Esophagus squamous epithelium (tissue), 4 donors: ENCODE results near the gene PLS3.

Experiments used
- CTCF ChIP-seq, 6 experiments: fragments of 450-650 bp in 4 of 6; fragments of 200-600 bp in 2 of 6; sonication (generic) in 2 of 6; IDR thresholded peaks; one replicate each; pipeline ENCODE4 v1.5.1; 2016 to 2019; ENCODE audit warnings: antibody characterized with exemption in 6 of 6, mild to moderate bottlenecking in 4 of 6, moderate library complexity in 4 of 6
- POLR2A ChIP-seq, 4 donors: fragments of 450-650 bp; IDR thresholded peaks; one replicate each; pipeline ENCODE4 v1.6.1; 2017; ENCODE audit warnings: antibody characterized with exemption in 4 of 4, mild to moderate bottlenecking in 4 of 4, moderate library complexity in 3 of 4

GRCh38 chrX:115547448-115547847, 13.5 kb upstream of the PLS3 start:
- TF ChIP-seq CTCF (IDR thresholded peaks at IDR 0.05) (no peak), POLR2A (IDR thresholded peaks at IDR 0.05) (no peak)
